CD1c-positive myeloid dendritic cell (primary cell): ENCODE results near the gene TFAP2C.
A peak's percentile ranks its signal among the peaks of the same experiment; 100 is the strongest.
"Not testable (repeated sequence)": the region's sequence is repeated elsewhere in the genome, so short reads cannot be mapped to it uniquely, and the experiment has no call there.

Experiments
- DNase-seq: peaks from one replicate; pipeline ENCODE4 v3.0.0-alpha.2; 2016; ENCODE audit errors: extremely low spot score

Gene TFAP2C

GRCh38 chr20:56616716-56617115, 12.4 kb upstream of the TFAP2C start:
- DNase-seq = no peak

- no peak for DNase-seq
These were observed 11.6 kb upstream of the TFAP2C start for GRCh38 chr20:56617489-56617888.

GRCh38 chr20:56621730-56622129, 7.4 kb upstream of the TFAP2C start:
- no peak for DNase-seq

- not testable (repeated sequence) for DNase-seq
These were observed 5.2 kb upstream of the TFAP2C start for GRCh38 chr20:56623930-56624329.

GRCh38 chr20:56624786-56625681, 4.1 kb upstream of the TFAP2C start:
- DNase-seq = no peak

GRCh38 chr20:56625837-56626236, 3.3 kb upstream of the TFAP2C start:
- DNase-seq = no peak

GRCh38 chr20:56626367-56627121, 2.6 kb upstream of the TFAP2C start:
- no peak for DNase-seq

GRCh38 chr20:56627122-56628014, 1.7 kb upstream of the TFAP2C start:
- DNase-seq = no peak

- DNase-seq = no peak
These were observed 862 bp upstream of the TFAP2C start for GRCh38 chr20:56628015-56628872.

GRCh38 chr20:56629464-56630085, 469 bp downstream of the TFAP2C start:
- DNase-seq = peak; percentile 17

- no peak for DNase-seq
These were observed 984 bp downstream of the TFAP2C start for GRCh38 chr20:56630086-56630493.

- no peak for DNase-seq
These were observed 1.6 kb downstream of the TFAP2C start for GRCh38 chr20:56630506-56631317.

- no peak for DNase-seq
These were observed 2.3 kb downstream of the TFAP2C start for GRCh38 chr20:56631318-56631989.

- DNase-seq = no peak
These were observed 2.9 kb downstream of the TFAP2C start for GRCh38 chr20:56631990-56632327.

GRCh38 chr20:56634307-56634706, 5.2 kb downstream of the TFAP2C start:
- no peak for DNase-seq

GRCh38 chr20:56634735-56635385, 5.8 kb downstream of the TFAP2C start:
- DNase-seq = no peak

GRCh38 chr20:56636716-56637115, 7.6 kb downstream of the TFAP2C start:
- DNase-seq = no peak

- DNase-seq = no peak
These were observed 8.5 kb downstream of the TFAP2C start for GRCh38 chr20:56637576-56637975.

GRCh38 chr20:56646599-56646998, 17.5 kb downstream of the TFAP2C start:
- DNase-seq = no peak
